ENCODE measurements around the gene CYP27C1. TPM values are rescaled to one million over a fixed set of nuclear protein-coding genes. Genes with fewer than 3 reads are reported as not detected.

Gene CYP27C1
- total and polyA plus RNA-seq, 2 donors, result 0.70 to 7.8 TPM

GRCh38 chr2:127177617-127178263 is 42.4 kb downstream of the CYP27C1 start:
- no peaks in the 10 kb centered on the region for H3K4me1 ChIP-seq (ENCODE audit: insufficient read depth)
- H3K27ac ChIP-seq (ENCODE audit: low read depth), result no peak overlapping the region
- no peak for DNase-seq (ENCODE audit: extremely low spot score)
- WGBS, result 77% methylated on average over 15 of the region's 15 CpGs
- no peak overlapping the region for H3K4me3 ChIP-seq (ENCODE audit: low read depth, low read length)
- H3K36me3 ChIP-seq (ENCODE audit: insufficient read depth), result no peaks in the 10 kb centered on the region

GRCh38 chr2:127176371-127177311 is 43.5 kb downstream of the CYP27C1 start:
- peak overlapping the region; percentile 51 for H3K27ac ChIP-seq (ENCODE audit: low read depth)
- WGBS, result 41% methylated on average over 31 of the region's 31 CpGs
- no peak for DNase-seq (ENCODE audit: extremely low spot score)

GRCh38 chr2:127175751-127176354 is 44.2 kb downstream of the CYP27C1 start:
- H3K27ac ChIP-seq (ENCODE audit: low read depth), result peak overlapping the region; percentile 79
- no peaks in the 10 kb centered on the region for H3K4me1 ChIP-seq (ENCODE audit: insufficient read depth)
- no peaks in the 10 kb centered on the region for H3K36me3 ChIP-seq (ENCODE audit: insufficient read depth)
- no peak overlapping the region for H3K4me3 ChIP-seq (ENCODE audit: low read depth, low read length)
- peak; percentile 42 for DNase-seq (ENCODE audit: extremely low spot score)
- WGBS, result 27% methylated on average over 19 of the region's 19 CpGs

More at GRCh38 chr2:127176371-127177311, 43.5 kb downstream of the CYP27C1 start:
- no peak overlapping the region for H3K4me3 ChIP-seq (ENCODE audit: low read depth, low read length)
- H3K36me3 ChIP-seq (ENCODE audit: insufficient read depth), result no peaks in the 10 kb centered on the region
- H3K4me1 ChIP-seq (ENCODE audit: insufficient read depth), result no peaks in the 10 kb centered on the region

- Histone ChIP-seq H3K4me3 (ENCODE audit: low read depth, low read length) (no peak overlapping the region), H3K36me3 (ENCODE audit: insufficient read depth) (no peaks in the 10 kb centered on the region), H3K27ac (ENCODE audit: low read depth) (peak overlapping the region; percentile 79), H3K4me1 (ENCODE audit: insufficient read depth) (no peaks in the 10 kb centered on the region)
- DNase-seq (ENCODE audit: extremely low spot score), result peak; percentile 53
- 25% methylated on average over 13 of the region's 13 CpGs for WGBS
Measured at GRCh38 chr2:127175041-127175721, 44.9 kb downstream of the CYP27C1 start.

- WGBS, result 59% methylated on average over 6 of the region's 6 CpGs
- H3K4me1 ChIP-seq (ENCODE audit: insufficient read depth), result no peaks in the 10 kb centered on the region
- peak overlapping the region; percentile 38 for H3K27ac ChIP-seq (ENCODE audit: low read depth)
- H3K4me3 ChIP-seq (ENCODE audit: low read depth, low read length), result no peak overlapping the region
- H3K36me3 ChIP-seq (ENCODE audit: insufficient read depth), result no peaks in the 10 kb centered on the region
- DNase-seq (ENCODE audit: extremely low spot score), result no peak
Measured at GRCh38 chr2:127174640-127175039, 45.5 kb downstream of the CYP27C1 start.

- DNase-seq (ENCODE audit: extremely low spot score), result no peak
- Histone ChIP-seq H3K4me3 (ENCODE audit: low read depth, low read length) (no peak overlapping the region), H3K36me3 (ENCODE audit: insufficient read depth) (no peaks in the 10 kb centered on the region), H3K4me1 (ENCODE audit: insufficient read depth) (no peaks in the 10 kb centered on the region), H3K27ac (ENCODE audit: low read depth) (no peak overlapping the region)
- 63% methylated on average over 6 of the region's 6 CpGs for WGBS
Measured at GRCh38 chr2:127174136-127174535, 46.0 kb downstream of the CYP27C1 start.

GRCh38 chr2:127173057-127173456 is 47.0 kb downstream of the CYP27C1 start:
- H3K27ac ChIP-seq (ENCODE audit: low read depth), result no peak overlapping the region
- whole genome bisulfite sequencing, result 35% methylated on average over 6 of the region's 6 CpGs
- no peaks in the 10 kb centered on the region for H3K4me1 ChIP-seq (ENCODE audit: insufficient read depth)
- H3K36me3 ChIP-seq (ENCODE audit: insufficient read depth), result no peaks in the 10 kb centered on the region
- no peak overlapping the region for H3K4me3 ChIP-seq (ENCODE audit: low read depth, low read length)
- DNase-seq (ENCODE audit: extremely low spot score), result no peak

- Histone ChIP-seq H3K4me1 (ENCODE audit: insufficient read depth) (no peaks in the 10 kb centered on the region), H3K27ac (ENCODE audit: low read depth) (no peak overlapping the region), H3K4me3 (ENCODE audit: low read depth, low read length) (no peak overlapping the region), H3K36me3 (ENCODE audit: insufficient read depth) (no peaks in the 10 kb centered on the region)
- WGBS, result 97% methylated on average over 6 of the region's 6 CpGs
- DNase-seq (ENCODE audit: extremely low spot score), result no peak
Measured at GRCh38 chr2:127172306-127172705, 47.8 kb downstream of the CYP27C1 start.

GRCh38 chr2:127170452-127171197 is 49.5 kb downstream of the CYP27C1 start:
- DNase-seq (ENCODE audit: extremely low spot score), result no peak
- no peak overlapping the region for H3K27ac ChIP-seq (ENCODE audit: low read depth)
- no peaks in the 10 kb centered on the region for H3K4me1 ChIP-seq (ENCODE audit: insufficient read depth)
- H3K36me3 ChIP-seq (ENCODE audit: insufficient read depth), result no peaks in the 10 kb centered on the region
- H3K4me3 ChIP-seq (ENCODE audit: low read depth, low read length), result no peak overlapping the region
- WGBS, result 90% methylated on average over 10 of the region's 10 CpGs

GRCh38 chr2:127170021-127170420 is 50.1 kb downstream of the CYP27C1 start:
- H3K4me1 ChIP-seq (ENCODE audit: insufficient read depth), result no peaks in the 10 kb centered on the region
- no peaks in the 10 kb centered on the region for H3K36me3 ChIP-seq (ENCODE audit: insufficient read depth)
- H3K4me3 ChIP-seq (ENCODE audit: low read depth, low read length), result no peak overlapping the region
- WGBS, result 91% methylated on average over 3 of the region's 3 CpGs
- no peak for DNase-seq (ENCODE audit: extremely low spot score)
- H3K27ac ChIP-seq (ENCODE audit: low read depth), result no peak overlapping the region

- Histone ChIP-seq H3K27ac (ENCODE audit: low read depth) (no peak overlapping the region), H3K4me1 (ENCODE audit: insufficient read depth) (no peaks in the 10 kb centered on the region), H3K4me3 (ENCODE audit: low read depth, low read length) (no peak overlapping the region), H3K36me3 (ENCODE audit: insufficient read depth) (no peaks in the 10 kb centered on the region)
- 65% methylated on average over 15 of the region's 15 CpGs for WGBS
- DNase-seq (ENCODE audit: extremely low spot score), result no peak
Measured at GRCh38 chr2:127169066-127169660, 50.9 kb downstream of the CYP27C1 start.

- DNase-seq (ENCODE audit: extremely low spot score), result no peak
- H3K4me1 ChIP-seq (ENCODE audit: insufficient read depth), result no peaks in the 10 kb centered on the region
- no peak overlapping the region for H3K27ac ChIP-seq (ENCODE audit: low read depth)
- 68% methylated on average over 12 of the region's 12 CpGs for WGBS
- no peaks in the 10 kb centered on the region for H3K36me3 ChIP-seq (ENCODE audit: insufficient read depth)
- no peak overlapping the region for H3K4me3 ChIP-seq (ENCODE audit: low read depth, low read length)
Measured at GRCh38 chr2:127166231-127166860, 53.8 kb downstream of the CYP27C1 start.
